Hindlimb muscle (tissue), 1 donor: ENCODE results near the gene HTT-AS. TPM values are rescaled to one million over a fixed set of nuclear protein-coding genes. Genes with fewer than 3 reads are reported as not detected.
"Not testable (repeated sequence)": the region's sequence is repeated elsewhere in the genome, so short reads cannot be mapped to it uniquely, and the experiment has no call there.

Source experiments
- DNase-seq: peaks from one replicate; pipeline ENCODE4 v3.0.0-alpha.2; 2013
- polyA plus RNA-seq: library from polyadenylated mRNA; unstranded; fragments of 120-200 nt; gene quantifications from one replicate; pipeline ENCODE4 v1.2.1, GENCODE V29; 2013; ENCODE audit not compliant: insufficient read length

The HTT-AS gene
- not detected for polyA plus RNA-seq

DNA sequence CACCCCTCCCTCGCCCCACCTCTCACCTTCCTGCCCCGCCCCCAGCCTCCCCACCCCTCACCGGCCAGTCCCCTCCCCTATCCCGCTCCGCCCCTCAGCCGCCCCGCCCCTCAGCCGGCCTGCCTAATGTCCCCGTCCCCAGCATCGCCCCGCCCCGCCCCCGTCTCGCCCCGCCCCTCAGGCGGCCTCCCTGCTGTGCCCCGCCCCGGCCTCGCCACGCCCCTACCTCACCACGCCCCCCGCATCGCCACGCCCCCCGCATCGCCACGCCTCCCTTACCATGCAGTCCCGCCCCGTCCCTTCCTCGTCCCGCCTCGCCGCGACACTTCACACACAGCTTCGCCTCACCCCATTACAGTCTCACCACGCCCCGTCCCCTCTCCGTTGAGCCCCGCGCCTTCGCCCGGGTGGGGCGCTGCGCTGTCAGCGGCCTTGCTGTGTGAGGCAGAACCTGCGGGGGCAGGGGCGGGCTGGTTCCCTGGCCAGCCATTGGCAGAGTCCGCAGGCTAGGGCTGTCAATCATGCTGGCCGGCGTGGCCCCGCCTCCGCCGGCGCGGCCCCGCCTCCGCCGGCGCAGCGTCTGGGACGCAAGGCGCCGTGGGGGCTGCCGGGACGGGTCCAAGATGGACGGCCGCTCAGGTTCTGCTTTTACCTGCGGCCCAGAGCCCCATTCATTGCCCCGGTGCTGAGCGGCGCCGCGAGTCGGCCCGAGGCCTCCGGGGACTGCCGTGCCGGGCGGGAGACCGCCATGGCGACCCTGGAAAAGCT lies at the start of gene HTT-AS, which contains the start of gene HTT:
TSS of gene HTT-AS (minus strand) at position 461 of the 768 bp plus-strand sequence.
TSS of gene HTT (plus strand) at position 604 of the 768 bp plus-strand sequence. CDS start at position 749, 145 bp downstream.
- DNase-seq: peak; percentile 97

DNA sequence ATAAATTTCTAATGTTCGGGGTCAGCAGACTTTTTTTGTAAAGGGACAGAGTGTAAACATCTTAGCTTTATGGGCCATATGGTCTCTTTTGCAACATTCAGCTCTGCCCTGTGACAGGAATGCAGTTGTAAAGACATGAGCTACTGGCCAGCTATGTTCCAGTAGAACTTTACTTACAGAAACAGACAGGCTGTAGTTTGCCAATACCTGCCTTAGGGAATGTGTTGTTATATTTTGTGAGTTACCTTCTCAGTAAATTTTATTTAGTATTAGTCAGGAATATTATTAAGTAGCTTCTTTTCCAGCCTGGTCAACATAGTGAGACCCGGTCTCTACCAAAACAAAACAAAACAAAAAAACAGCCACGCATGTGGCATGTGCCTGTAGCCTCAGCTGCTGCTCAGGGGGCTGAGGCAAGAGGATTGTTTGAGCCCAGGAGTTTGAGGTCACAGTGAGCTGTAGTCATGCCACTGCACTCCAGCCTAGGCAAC lies 48.9 kb upstream of the HTT-AS start:
- no peak for DNase-seq

DNA sequence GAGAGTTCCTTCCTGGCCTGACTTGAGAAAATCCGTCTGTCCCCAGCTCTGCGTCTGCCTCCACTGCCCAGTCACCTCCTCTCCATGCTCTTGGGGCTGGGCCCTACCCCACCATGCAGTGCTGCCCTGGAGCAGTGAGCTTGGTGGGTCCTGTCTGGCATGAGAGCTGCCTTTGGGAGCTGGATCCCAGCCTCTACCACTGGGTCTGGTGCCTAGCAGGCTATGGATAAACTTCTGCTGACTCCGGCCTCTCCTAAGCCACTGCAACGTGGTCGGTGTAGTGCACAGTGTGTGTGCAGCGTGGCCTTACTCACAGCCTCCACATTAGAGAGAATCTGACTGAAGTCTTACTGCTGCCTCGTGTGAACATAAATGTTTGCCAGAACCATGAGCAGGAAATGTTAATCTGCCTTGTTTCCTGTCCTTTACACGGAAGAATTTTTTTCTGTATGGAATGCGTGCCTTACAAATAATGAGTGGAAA lies 47.8 kb upstream of the HTT-AS start:
- no peak for DNase-seq

DNA sequence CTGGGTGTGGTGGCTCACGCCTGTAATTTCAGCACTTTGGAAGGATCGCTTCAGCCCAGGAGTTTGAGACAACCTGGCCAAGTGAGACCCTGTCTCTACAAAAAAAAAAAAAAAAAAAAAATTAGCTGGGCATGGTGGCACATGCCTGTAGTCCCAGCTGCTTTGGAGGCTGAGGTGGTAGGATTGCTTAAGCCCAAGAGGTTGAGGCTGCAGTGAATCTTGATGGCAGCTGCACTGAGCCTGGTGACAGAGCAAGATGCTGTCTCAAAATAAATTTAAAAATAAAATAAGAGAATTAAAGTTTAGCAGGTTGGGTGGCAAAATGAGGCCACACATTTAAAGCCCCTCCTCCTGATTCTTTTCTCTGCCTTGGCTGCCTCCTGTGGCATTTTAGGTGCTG lies 47.3 kb upstream of the HTT-AS start:
- no peak for DNase-seq

DNA sequence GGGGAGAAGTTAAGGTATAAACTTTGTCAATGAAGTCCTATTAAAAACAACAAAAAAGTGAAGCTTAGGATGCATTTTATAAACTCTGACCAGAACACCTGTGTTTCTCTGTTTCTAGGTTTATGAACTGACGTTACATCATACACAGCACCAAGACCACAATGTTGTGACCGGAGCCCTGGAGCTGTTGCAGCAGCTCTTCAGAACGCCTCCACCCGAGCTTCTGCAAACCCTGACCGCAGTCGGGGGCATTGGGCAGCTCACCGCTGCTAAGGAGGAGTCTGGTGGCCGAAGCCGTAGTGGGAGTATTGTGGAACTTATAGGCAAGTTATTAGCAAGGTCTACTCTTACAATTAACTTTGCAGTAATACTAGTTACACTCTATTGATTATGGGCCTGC lies 46.8 kb upstream of the HTT-AS start:
- no peak for DNase-seq

DNA sequence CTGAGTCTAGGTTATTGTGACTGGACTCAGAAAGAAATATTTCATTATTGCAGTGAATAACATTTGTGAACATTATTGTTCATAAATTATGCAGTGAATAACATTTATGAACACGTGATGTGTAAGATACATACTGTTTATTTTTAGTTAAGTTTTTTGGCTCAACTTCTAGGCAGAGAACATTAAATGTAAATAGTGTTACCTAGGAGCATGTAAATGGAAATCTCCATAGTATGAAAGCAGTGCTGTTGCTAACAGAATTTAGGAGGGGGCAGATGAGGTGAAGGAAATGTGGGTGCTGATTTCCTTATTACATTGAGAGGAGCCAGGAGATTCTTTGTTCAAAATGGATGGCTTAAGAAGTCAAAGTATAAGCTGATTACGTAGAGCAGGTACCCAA lies 45.1 kb upstream of the HTT-AS start:
- DNase-seq: no peak

DNA sequence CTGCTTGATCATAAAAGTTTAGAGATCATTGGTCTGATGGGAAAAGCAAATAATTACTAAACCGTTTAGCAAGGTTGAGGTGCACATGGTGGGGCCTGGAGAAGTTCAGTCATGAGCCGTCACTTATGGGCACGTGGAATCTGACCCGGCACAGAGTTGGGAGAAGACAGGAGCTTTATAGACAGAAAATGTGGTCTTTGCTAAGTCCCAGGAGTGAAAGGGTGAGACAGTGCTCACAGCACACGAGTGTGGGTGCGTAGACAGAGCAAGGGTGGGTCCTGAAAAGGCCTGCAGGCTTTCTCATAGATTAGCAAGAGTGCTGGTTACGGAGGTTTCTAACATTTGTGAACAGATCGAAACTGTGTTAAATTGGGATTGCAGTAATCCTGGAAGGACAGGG lies 44.0 kb upstream of the HTT-AS start:
- DNase-seq: no peak

DNA sequence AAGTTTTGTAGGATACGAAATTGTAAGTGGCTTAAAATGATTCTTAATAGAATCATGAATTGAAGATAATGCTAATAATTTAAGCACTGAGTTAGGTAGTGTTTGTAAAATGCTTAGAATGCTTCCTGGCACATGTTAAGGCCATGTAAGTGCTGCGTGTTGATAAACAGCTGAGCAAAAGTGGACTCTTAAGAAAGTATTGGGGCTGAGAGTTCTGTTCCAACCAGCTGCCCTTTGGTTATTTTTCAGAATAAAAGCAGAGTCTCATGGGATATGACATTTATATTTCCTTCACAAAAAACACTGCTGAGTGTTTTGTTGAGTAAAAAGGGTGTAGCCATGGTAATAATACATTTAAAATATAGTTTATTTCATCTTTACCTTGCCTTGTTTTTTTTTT lies 42.6 kb upstream of the HTT-AS start:
- no peak for DNase-seq

DNA sequence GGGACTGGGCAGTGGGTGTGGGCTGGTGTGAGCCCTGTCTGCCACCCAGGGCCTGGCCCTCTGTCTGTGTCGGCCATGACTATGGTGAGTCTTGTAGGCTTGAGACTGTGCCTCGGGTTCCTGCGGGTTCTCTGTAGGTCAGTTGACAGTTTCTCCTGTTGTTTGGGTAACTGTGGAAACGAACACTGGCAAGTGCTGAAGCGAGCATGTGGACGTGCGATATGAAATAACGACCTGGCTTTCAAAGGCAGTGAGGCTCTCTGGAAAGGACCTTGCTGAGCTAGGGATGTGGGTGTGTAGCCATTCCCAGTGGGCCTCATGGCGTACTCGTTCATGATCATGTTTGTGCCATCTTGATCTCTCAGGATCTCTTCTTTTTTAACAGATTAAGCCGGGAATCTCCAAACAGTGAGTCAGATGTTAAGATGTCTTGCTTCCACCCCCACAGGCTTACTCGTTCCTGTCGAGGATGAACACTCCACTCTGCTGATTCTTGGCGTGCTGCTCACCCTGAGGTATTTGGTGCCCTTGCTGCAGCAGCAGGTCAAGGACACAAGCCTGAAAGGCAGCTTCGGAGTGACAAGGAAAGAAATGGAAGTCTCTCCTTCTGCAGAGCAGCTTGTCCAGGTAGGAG lies 41.4 kb upstream of the HTT-AS start:
- DNase-seq: no peak

DNA sequence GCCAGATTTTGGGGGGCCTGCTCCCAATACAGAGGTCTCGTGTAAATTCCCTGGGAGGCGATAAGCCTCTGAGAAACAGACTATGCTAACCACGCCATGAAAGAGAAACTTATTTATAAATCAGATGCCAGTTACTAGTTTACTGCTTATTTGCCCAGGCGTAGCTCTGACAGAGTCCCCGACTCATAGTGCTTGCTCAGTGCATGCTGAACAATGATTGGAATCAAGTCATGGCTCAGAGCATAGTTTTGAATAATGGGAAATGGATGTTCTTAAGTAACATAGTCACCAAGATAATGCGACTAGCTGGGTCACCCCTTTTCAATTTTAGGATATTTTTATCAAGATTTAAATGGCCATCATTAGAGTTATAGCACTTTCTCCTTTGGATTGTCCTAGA lies 40.0 kb upstream of the HTT-AS start:
- DNase-seq: no peak

DNA sequence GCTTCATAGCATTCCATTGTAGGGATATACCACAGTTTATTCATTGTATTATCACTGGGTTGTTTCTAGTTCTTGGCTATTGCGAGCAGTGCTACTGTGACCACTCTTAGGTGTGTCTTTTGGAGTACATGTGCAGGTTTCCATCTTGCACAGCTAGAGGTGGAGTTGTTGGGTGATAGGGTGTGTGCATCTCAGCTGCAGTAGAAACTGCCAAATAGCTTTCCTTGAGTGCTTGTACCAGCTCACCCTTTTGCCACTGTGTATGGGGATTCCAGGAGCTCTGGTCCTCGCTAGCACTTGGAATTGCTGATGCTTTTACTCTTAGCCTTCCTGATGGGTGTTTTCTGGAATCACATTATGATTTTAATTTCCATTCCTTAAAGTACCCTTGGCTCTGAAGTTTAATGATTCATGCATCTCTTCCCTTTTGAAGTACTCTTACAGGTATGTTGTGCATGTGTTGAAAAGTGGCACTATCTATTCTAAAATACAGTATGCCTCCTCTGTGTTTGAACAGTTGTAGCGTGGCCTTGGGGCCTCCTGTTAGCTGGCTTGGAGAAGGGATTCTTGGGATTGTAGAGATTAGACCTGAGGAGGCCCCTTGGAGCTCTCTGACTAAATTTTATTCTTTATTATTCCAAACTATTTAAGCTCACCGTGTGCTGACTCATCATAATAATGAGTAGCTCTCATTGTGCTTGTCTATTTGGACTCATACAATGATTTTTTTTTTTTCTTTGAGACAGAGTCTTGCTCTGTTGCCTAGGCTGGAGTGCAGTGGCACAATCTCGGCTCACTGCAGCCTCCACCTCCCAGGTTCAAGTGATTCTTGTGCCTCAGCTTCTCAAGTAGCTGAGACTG lies 38.5 kb upstream of the HTT-AS start:
- no peak for DNase-seq

DNA sequence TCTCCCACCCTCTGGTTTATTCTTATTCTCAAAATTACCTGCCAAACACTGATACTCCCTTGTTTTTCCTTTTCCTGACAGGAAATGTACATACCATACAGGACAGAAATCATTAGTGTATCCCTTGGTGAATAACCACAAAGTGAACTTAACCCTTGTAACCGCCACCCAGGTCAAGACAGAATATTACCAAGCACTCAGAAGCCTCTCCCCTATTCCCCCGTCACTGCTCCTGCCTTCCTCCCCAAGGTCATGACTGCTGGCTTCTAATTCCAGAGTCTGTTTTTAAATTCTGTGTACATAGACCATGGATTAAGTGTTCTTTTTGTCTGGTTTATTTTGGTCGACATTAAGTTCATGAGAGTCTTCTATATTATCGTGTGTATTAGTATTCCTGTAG lies 37.9 kb upstream of the HTT-AS start:
- DNase-seq: no peak

DNA sequence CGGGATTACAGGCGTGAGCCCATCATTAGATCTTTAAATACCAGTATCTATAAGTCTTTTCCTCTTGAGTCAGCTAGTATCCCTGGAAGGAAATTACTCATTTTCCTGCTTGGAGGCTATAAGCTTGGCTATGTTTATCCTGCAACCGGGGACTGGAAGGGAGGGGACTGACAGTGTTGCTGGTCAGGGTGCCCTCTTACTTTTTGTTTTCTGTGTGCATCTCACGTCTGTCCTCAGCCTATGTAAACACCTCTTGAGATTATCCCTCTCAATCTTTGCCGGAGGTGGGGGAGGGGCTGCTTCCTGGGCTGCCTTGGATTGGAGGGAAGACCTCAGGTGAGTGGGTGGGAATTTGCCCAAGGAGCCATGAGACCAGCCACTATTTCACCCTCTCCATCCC lies 37.1 kb upstream of the HTT-AS start:
- no peak for DNase-seq

DNA sequence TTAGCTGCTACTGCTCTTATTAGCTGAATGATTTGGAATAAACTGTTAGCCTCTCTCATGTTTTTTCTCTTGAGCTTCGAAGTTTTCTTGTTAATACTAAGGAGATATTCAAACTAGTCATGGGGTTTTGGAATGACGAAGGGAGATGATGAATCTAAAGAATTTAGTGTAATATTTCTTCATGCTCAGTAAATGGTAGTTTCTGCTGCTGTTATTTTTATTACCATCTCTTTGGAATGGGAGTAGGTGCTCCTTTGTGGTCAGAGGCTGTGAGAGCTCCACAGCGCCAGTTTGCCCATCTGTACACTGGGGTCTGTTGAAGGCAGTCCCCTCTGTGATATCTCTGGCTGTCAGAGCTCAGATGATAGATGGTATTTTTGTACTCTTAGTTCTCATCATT lies 33.9 kb upstream of the HTT-AS start:
- no peak for DNase-seq

DNA sequence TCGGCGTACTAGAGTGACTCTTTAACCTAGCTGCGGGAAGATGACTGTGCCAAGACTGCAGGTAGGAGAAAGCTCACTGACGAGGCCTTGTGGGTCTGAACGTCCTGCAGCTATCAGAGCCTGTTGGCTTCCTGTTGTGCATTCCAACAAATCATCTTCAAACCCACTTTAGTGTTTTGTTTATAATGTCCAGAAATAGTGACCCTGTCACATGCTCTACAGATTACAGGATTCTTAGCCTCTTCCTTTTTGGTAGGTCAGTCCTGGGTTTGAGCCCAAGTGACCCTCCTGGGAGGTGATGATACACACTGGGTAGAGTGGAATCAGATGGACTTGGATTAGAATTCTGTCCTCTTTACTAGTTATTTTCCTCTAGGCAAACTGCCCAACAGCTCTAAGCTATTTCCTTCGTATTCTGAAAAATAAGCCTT lies 33.4 kb upstream of the HTT-AS start:
- DNase-seq: no peak

DNA sequence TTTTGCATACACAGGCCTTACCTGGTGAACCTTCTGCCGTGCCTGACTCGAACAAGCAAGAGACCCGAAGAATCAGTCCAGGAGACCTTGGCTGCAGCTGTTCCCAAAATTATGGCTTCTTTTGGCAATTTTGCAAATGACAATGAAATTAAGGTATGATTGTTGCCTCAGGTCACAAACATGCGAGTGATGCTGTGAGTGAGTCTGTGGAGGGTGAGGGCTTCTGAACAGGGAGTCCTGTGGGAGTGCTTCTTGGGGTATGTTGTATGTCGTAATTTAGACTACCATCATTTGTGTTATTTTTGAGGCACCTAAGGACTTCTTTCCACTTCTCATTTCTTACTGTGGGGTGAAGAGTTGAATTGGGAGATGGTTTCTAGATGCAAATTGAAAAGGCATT lies 32.9 kb upstream of the HTT-AS start:
- no peak for DNase-seq

DNA sequence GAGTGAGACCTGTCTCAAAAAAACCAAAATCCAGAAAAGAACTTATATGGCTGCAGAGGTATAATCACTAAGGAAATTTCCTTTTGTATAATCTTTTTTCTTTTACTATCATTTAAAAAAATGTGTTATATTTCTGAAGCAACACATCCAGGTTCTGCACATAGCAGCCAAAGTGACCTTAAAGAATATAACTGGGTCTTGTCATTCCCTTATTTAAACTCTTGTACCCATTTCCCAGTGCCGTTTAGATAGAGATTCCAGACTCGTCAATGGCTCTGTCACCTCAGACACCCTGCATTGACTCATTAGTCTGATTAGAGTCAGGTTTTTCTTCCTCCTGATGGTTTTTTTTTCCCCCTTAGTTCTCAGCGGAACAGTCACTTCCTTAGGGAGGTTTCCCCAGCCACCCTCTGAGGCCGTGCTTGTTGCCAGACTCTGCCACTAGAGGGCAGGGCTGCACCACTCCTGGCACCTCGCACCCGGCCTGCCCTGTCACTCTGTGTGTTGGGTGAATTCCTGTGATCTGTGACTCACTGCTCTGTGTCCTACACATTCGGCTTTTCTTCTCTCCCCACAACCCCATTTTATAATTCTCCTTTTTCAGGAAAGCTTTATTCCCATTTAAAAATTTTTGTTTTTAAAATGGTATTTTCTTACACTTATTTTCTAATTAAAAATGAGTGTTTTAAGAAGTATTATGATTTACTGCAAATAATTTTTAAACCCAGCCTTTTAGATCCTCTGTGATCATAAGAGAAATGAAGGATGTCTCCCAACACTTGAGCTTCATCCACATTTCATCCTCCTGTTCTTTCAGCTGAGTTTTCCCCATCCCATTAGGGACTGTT lies 32.2 kb upstream of the HTT-AS start:
- peak; percentile 69 for DNase-seq

DNA sequence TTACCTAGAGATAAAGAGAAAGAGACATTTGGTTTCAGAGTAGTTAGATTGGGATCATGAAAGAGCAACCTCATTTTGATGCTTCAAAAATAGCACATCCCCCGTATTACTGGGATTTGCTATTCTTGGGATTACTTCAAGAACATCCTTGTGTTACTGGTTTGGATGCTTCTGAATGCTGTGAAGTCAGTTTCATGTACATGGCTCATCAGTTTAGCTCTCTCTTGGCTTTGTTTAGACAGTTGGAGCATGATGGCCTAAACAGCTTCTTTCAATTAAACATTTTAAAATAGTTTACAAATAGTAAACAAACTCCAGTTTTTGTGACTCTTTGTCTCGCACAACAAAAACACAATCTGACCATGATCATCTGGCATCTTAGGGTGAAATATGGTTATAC lies 24.0 kb upstream of the HTT-AS start:
- DNase-seq: no peak

DNA sequence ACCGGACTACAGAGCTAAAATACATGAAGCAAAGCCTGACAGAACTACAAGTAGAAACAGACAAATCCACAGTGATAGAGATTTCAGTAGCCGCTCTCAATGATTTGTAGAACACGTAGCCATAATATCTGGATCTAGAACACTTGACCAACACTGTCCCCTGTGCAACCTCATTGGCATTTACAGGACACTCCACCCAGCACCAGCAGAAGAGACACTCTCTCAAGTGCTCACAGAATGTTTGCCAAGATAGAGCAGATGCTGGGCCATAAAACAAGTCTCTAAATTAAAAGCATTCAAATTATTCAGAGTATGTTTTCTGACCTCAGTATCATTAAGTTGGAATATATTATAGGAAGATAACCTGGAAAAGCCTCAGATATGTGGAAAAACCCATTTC lies 21.9 kb upstream of the HTT-AS start:
- no peak for DNase-seq

DNA sequence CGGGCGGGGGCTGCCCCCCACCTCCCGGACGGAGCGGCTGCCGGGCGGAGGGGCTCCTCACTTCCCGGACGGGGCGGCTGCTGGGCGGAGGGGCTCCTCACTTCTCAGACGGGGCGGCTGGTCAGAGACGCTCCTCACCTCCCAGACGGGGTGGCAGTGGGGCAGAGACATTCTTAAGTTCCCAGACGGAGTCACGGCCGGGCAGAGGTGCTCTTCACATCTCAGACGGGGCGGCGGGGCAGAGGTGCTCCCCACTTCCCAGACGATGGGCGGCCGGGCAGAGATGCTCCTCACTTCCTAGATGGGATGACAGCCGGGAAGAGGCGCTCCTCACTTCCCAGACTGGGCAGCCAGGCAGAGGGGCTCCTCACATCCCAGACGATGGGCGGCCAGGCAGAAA lies 20.4 kb upstream of the HTT-AS start:
- DNase-seq: not testable (repeated sequence)

DNA sequence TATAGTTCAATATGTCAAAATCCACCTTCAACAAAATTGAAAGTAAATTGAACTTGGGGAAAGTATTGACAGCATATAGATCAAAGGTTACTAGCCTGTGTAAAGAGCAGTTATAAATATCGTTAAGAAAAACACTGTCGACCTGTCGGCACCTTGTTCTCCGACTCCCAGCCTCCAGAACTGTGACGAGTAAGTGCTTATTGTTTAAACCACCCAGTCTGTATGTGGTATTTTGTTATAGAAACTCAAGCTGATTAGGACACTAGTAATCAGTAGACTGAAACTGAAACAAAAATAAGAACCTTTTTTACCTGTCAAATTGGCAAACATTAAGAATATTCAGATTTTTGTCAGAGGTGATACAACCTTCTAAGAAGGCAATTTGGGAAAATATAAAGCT lies 17.1 kb upstream of the HTT-AS start:
- DNase-seq: no peak
